K562 (cell line): Measurements from ENCODE around the gene PIP4K2C. TPM values are rescaled to one million over a fixed set of nuclear protein-coding genes. Genes with fewer than 3 reads are reported as not detected.

Experiments
- ATAC-seq: fragments of 200-7000 bp; cut with Tn5 transposase; 3 replicates; pipeline ENCODE4 v1.9.1; 2020; ENCODE audit warnings: moderate library complexity
- BruUV-seq: library from RNA; stranded (reverse); fragments of 400-500 nt; replicated peaks from 2 replicates; lab custom pipeline; 2021; lab: Mats Ljungman, UMichigan
- CTCF ChIA-PET: fragments of 300-600 bp; formaldehyde crosslinking; extraction: SDS; loops from one replicate; lab custom pipeline; 2021; ENCODE audit warnings: low intra/inter-chr PET ratio; lab: Yijun Ruan, JAX
- POLR2A ChIA-PET: fragments of 300-600, 350-650 bp; sonication (Branson Sonifier 250); formaldehyde crosslinking; extraction: SDS; loops from one replicate; lab custom pipeline; 2021; ENCODE audit warnings: antibody characterized with exemption, inconsistent platforms; lab: Yijun Ruan, JAX
- DNase-seq, 4 experiments: peaks; one replicate each; pipeline versions ENCODE4 v3.0.0 to v3.0.0-alpha.2; 2011 to 2018; ENCODE audit warnings: low spot score in 3 of 4, mixed read lengths in 3 of 4; ENCODE audit errors: extremely low read depth in 1 of 4
- FAIRE-seq: peaks from 2 replicates; lab custom pipeline; 2011; peaks lifted over from hg19 to GRCh38; lab: Jason Lieb, UNC
- H2AFZ ChIP-seq: 2 replicates; pipeline ENCODE4 v1.6.0; 2011; ENCODE audit warnings: low read depth, low read length, control low read depth, inconsistent platforms
- H3K27ac ChIP-seq: fragments of 200-600 bp; 3 replicates; pipeline ENCODE4 v1.8.0; 2011; ENCODE audit warnings: low read depth, mild to moderate bottlenecking, control low read depth, inconsistent platforms, low read length, moderate library complexity, mixed read lengths; ENCODE audit errors: extremely low read depth
- H3K27me3 ChIP-seq, 2 experiments: fragments of 300-600 bp in 1 of 2; 2 replicates in 1 of 2; 3 replicates in 1 of 2; pipeline versions ENCODE4 v1.6.0 to v1.8.0; 2011; ENCODE audit warnings: inconsistent platforms in 2 of 2, low read length in 2 of 2, mild to moderate bottlenecking in 1 of 2, mixed read lengths in 1 of 2, moderate library complexity in 1 of 2; ENCODE audit not compliant: control insufficient read depth in 2 of 2, insufficient read depth in 2 of 2
- H3K36me3 ChIP-seq: fragments of 300-600 bp; 3 replicates; pipeline ENCODE4 v1.8.0; 2011; ENCODE audit warnings: mild to moderate bottlenecking, low read length, inconsistent platforms; ENCODE audit not compliant: control insufficient read depth, insufficient read depth
- H3K4me1 ChIP-seq, 2 experiments: fragments of 200-600 bp in 1 of 2; replicated peaks in 1 of 2; 2 replicates in 1 of 2; 3 replicates in 1 of 2; pipeline versions ENCODE4 v1.5.1 to v1.8.0; 2011; ENCODE audit warnings: inconsistent platforms in 2 of 2, low read length in 2 of 2, mild to moderate bottlenecking in 1 of 2, mixed read lengths in 1 of 2, moderate library complexity in 1 of 2; ENCODE audit not compliant: control insufficient read depth in 2 of 2, insufficient read depth in 2 of 2
- H3K4me2 ChIP-seq: 2 replicates; pipeline ENCODE4 v1.6.1; 2011; ENCODE audit warnings: low read length, control low read depth, inconsistent platforms, mixed read lengths; ENCODE audit not compliant: insufficient read depth
- H3K4me3 ChIP-seq: fragments of 200-600 bp; sonication (generic), shearing (Covaris generic); 2 replicates; pipeline ENCODE4 v1.5.1; 2016; ENCODE audit warnings: control low read depth, inconsistent platforms
- H3K79me2 ChIP-seq: fragments of 200-600 bp; 3 replicates; pipeline ENCODE4 v1.8.0; 2011; ENCODE audit warnings: low read length, inconsistent platforms; ENCODE audit not compliant: control insufficient read depth, insufficient read depth
- H3K9ac ChIP-seq, 2 experiments: 2 replicates each; pipeline versions ENCODE4 v1.6.0 to v1.6.1; 2011; ENCODE audit warnings: low read depth in 2 of 2, low read length in 2 of 2, control low read depth in 1 of 2, inconsistent platforms in 1 of 2, mild to moderate bottlenecking in 1 of 2, mixed read lengths in 1 of 2; ENCODE audit not compliant: insufficient read depth in 1 of 2
- H3K9me1 ChIP-seq: one replicate; pipeline ENCODE4 v1.6.0; 2011; ENCODE audit warnings: inconsistent platforms, mild to moderate bottlenecking, low read length, moderate library complexity; ENCODE audit not compliant: control insufficient read depth, insufficient read depth
- H3K9me3 ChIP-seq: replicated peaks from 2 replicates; pipeline ENCODE4 v1.5.1; 2011; ENCODE audit warnings: low read depth, low read length, inconsistent platforms; ENCODE audit not compliant: control insufficient read depth, insufficient read depth
- H4K20me1 ChIP-seq: replicated peaks from 2 replicates; pipeline ENCODE4 v1.6.1; 2011; ENCODE audit warnings: low read length, inconsistent platforms, mixed read lengths; ENCODE audit not compliant: control insufficient read depth, insufficient read depth
- YY1 ChIP-seq, 3 experiments: IDR thresholded peaks; 2 replicates each; pipeline ENCODE4 v1.6.1; 2011; ENCODE audit warnings: low read length in 2 of 3, mild to moderate bottlenecking in 2 of 3, moderate library complexity in 2 of 3, borderline replicate concordance in 1 of 3, control low read depth in 1 of 3, low read depth in 1 of 3; ENCODE audit not compliant: insufficient read depth in 3 of 3, insufficient replicate concordance in 2 of 3, control insufficient read depth in 1 of 3, insufficient read length in 1 of 3; ENCODE audit errors: extremely low read depth in 1 of 3
- ZC3H11A ChIP-seq: IDR thresholded peaks from 2 replicates; pipeline ENCODE4 v1.6.1; 2012; ENCODE audit warnings: low read depth, low read length, improper control_type of control experiment
- WGBS: fragments of 100-300 bp; shearing (Covaris generic); methylation state at CpG from one replicate; pipeline ENCODE4 v1.1.6; 2016; ENCODE audit warnings: low coverage, mixed read lengths; ENCODE audit not compliant: insufficient coverage; ENCODE audit errors: missing lambda C conversion rate; 5-methylcytosine and 5-hydroxymethylcytosine counted together
- in situ Hi-C: fragments of 300-500 bp; cut with MboI; formaldehyde crosslinking; loops from 4 replicates; pipeline ENCODE4 v1.15.0; 2018; ENCODE audit warnings: inconsistent platforms, mixed read lengths
- intact Hi-C: fragments of 100-400 bp; cut with micrococcal nuclease; formaldehyde crosslinking; loops from 2 replicates; pipeline ENCODE4 v1.14.2; 2022
- polyA plus RNA-seq, 8 experiments: library from polyadenylated mRNA; depleted of rRNA in 4 of 8; stranded (reverse) in 5 of 8; unstranded in 3 of 8; fragments of >200 nt; fragmentation: Nextera tagmentation in 2 of 8; fragmentation: Illumina TruSeq in 1 of 8; extraction: Ambion mirVana in 2 of 8; extraction: Trizol in 1 of 8; gene quantifications; 2 replicates each; pipeline versions ENCODE4 v1.2.1 to v1.2.3, GENCODE V29; 2011 to 2014; ENCODE audit warnings: inconsistent platforms in 1 of 8, missing spikeins in 1 of 8
- total RNA-seq, 7 experiments: library from RNA; depleted of rRNA in 6 of 7; stranded (reverse); fragments of >200 nt in 6 of 7; fragmentation: Illumina TruSeq in 2 of 7; extraction: Trizol in 2 of 7; gene quantifications; 2 replicates each; pipeline versions ENCODE4 v1.2.1 to v1.2.3, GENCODE V29; 2011 to 2021; ENCODE audit warnings: low replicate concordance in 1 of 7

The PIP4K2C gene
- total and polyA plus RNA-seq, 9 of the 15 experiments (the other 6 are each of a cell fraction or from before 2014, with no cell fraction given), result 9.0 to 41.4 (median 18.3) TPM

GRCh38 chr12:57604454-57604991, 13.5 kb downstream of the PIP4K2C start, which contains the start of gene DTX3:
Gene DTX3 (plus strand): TSS chr12:57604824. CDS start chr12:57606518, 1,694 bp downstream.
- no peak for FAIRE-seq
- in situ Hi-C loops (no loop called here), intact Hi-C loops (no loop called here)
- Histone ChIP-seq H3K4me3 (no peak within 1 kb of the TSS), H2AFZ (no peak within 1 kb of the TSS), H3K27ac (no peak within 1 kb of the TSS), H3K4me2 (peak within 1 kb of the TSS; percentile 7; the same call in 1 of the 2 replicates), H3K9ac (peak within 1 kb of the TSS in 1 of 2 experiments; percentile 4; a peak in 1 of 4 replicates), H3K4me1 (peaks cover 17 to 20% of the 10 kb centered on the region in 2 experiments), H3K9me1 (no peaks in the 10 kb centered on the region), H3K9me3 (no peaks in the 10 kb centered on the region), H3K79me2 (no peaks in the 10 kb centered on the region), H3K36me3 (peaks cover 32% of the 10 kb centered on the region; the same call in 2 of the 3 replicates), H4K20me1 (no peaks in the 10 kb centered on the region), H3K27me3 (no peaks in the 10 kb centered on the region)
- POLR2A ChIA-PET, result interaction anchor here (0.6 to 1.2 kb wide), 4 partner anchors 8 to 84 kb away, joined by 3 to 7 read pairs (median 3); partner anchors contain the start of gene DDIT3
- DNase-seq, result no peak
- BruUV-seq, result no TSS peak
- peak in 1 of 3 experiments; percentile 28 for TF ChIP-seq YY1 (IDR thresholded peaks at IDR 0.05; ENCODE audit: borderline replicate concordance in 1 of 3, control insufficient read depth in 1 of 3, extremely low read depth in 1 of 3, insufficient read depth in 3 of 3, insufficient read length in 1 of 3, insufficient replicate concordance in 2 of 3, low read depth in 1 of 3, low read length in 2 of 3)
- TF ChIP-seq ZC3H11A, result no peak
- no peak for ATAC-seq
- WGBS, result 65% methylated on average over 5 of the region's 36 CpGs
- CTCF ChIA-PET, result no interaction called here
